HepG2 (cell line): Measurements from ENCODE around the gene DIO1. TPM values are rescaled to one million over a fixed set of nuclear protein-coding genes. Genes with fewer than 3 reads are reported as not detected.

ENCODE experiments used
- CREM ChIP-seq, 2 experiments: sonication (generic) in 1 of 2; formaldehyde crosslinking in 1 of 2; IDR thresholded peaks; 2 replicates each; pipeline versions ENCODE4 v1.4.0 to v1.6.1; 2016 to 2020; ENCODE audit warnings: antibody characterized with exemption in 1 of 2, mild to moderate bottlenecking in 1 of 2, missing genetic modification reagents in 1 of 2
- ISL2 ChIP-seq: sonication (generic); formaldehyde crosslinking; IDR thresholded peaks from 2 replicates; pipeline ENCODE4 v1.5.0; 2020; ENCODE audit warnings: missing genetic modification reagents
- KAT8 ChIP-seq: IDR thresholded peaks from 2 replicates; pipeline ENCODE4 v1.6.1; 2016; ENCODE audit warnings: missing genetic modification reagents, missing compliant biosample characterization
- LCORL ChIP-seq, 2 experiments: fragments of 450-650 bp in 1 of 2; sonication (generic) in 1 of 2; formaldehyde crosslinking in 1 of 2; IDR thresholded peaks; 2 replicates each; pipeline versions ENCODE4 v1.5.0 to v1.6.1; 2017 to 2020; ENCODE audit warnings: antibody characterized with exemption in 1 of 2, missing genetic modification reagents in 1 of 2
- NCOA2 ChIP-seq: sonication (generic); formaldehyde crosslinking; IDR thresholded peaks from 2 replicates; pipeline ENCODE4 v1.8.0; 2022; ENCODE audit warnings: inconsistent platforms
- PHF5A ChIP-seq: IDR thresholded peaks from one replicate; pipeline ENCODE4 v1.6.1; 2018; ENCODE audit warnings: low read depth, missing genetic modification reagents; ENCODE audit not compliant: unreplicated experiment
- SALL1 ChIP-seq: sonication (generic); formaldehyde crosslinking; IDR thresholded peaks from 2 replicates; pipeline ENCODE4 v1.8.0; 2022; ENCODE audit warnings: mild to moderate bottlenecking, missing genetic modification reagents
- SOX13 ChIP-seq, 3 experiments: fragments of 450-650 bp in 1 of 3; sonication (generic) in 1 of 3; formaldehyde crosslinking in 1 of 3; IDR thresholded peaks in 2 of 3; conservative IDR thresholded peaks in 1 of 3; 2 replicates each; pipeline versions ENCODE4 v1.5.0 to v1.6.1; 2016 to 2020; ENCODE audit warnings: antibody characterized with exemption in 1 of 3, mild to moderate bottlenecking in 1 of 3, missing compliant biosample characterization in 1 of 3, missing genetic modification reagents in 1 of 3, moderate library complexity in 1 of 3
- ZNF569 ChIP-seq: sonication (generic); formaldehyde crosslinking; IDR thresholded peaks from 2 replicates; pipeline ENCODE4 v1.5.0; 2020; ENCODE audit warnings: mild to moderate bottlenecking, missing genetic modification reagents, moderate library complexity, borderline replicate concordance
- ZNF644 ChIP-seq: IDR thresholded peaks from 2 replicates; pipeline ENCODE4 v1.6.1; 2016; ENCODE audit warnings: low read depth
- polyA plus RNA-seq, 8 experiments: library from polyadenylated mRNA; depleted of rRNA in 3 of 8; stranded (reverse) in 7 of 8; unstranded in 1 of 8; fragments of >200 nt; fragmentation: Illumina TruSeq in 4 of 8; extraction: Trizol in 4 of 8; gene quantifications; 2 replicates each; pipeline versions ENCODE4 v1.2.1 to v1.2.3, GENCODE V29; 2011 to 2016; ENCODE audit warnings: low read depth in 4 of 8, missing spikeins in 1 of 8, mixed read lengths in 1 of 8; ENCODE audit not compliant: insufficient read depth in 1 of 8
- total RNA-seq, 5 experiments: library from RNA; depleted of rRNA; stranded (reverse); fragments of >200 nt; fragmentation: Illumina TruSeq; extraction: Trizol; gene quantifications; 2 replicates each; pipeline ENCODE4 v1.2.3, GENCODE V29; 2016; ENCODE audit warnings: low read depth in 1 of 5
- TF ChIP-seq, protein P1 (sequence below): sonication (generic); formaldehyde crosslinking; IDR thresholded peaks from 2 replicates; pipeline ENCODE4 v1.4.0; 2020; ENCODE audit warnings: missing genetic modification reagents, borderline replicate concordance
- TF ChIP-seq, protein P2 (sequence below): sonication (generic); formaldehyde crosslinking; IDR thresholded peaks from 2 replicates; pipeline ENCODE4 v1.5.0; 2020; ENCODE audit warnings: missing genetic modification reagents
- TF ChIP-seq, protein P3 (sequence below): IDR thresholded peaks from 2 replicates; pipeline ENCODE4 v1.4.0; 2020; ENCODE audit warnings: mild to moderate bottlenecking, missing genetic modification reagents
- TF ChIP-seq, protein P4 (sequence below): sonication (generic); formaldehyde crosslinking; IDR thresholded peaks from 2 replicates; pipeline ENCODE4 v1.9.0; 2021; ENCODE audit warnings: missing genetic modification reagents, borderline replicate concordance
- TF ChIP-seq, protein P5 (sequence below): sonication (generic); formaldehyde crosslinking; conservative IDR thresholded peaks from 2 replicates; pipeline ENCODE4 v1.8.0; 2022; ENCODE audit warnings: low read depth, missing genetic modification reagents

The DIO1 gene
- total and polyA plus RNA-seq, 2 of the 13 experiments (the other 11 are each of a cell fraction or from before 2014, with no cell fraction given), result 13.5 to 45.6 TPM

DNA sequence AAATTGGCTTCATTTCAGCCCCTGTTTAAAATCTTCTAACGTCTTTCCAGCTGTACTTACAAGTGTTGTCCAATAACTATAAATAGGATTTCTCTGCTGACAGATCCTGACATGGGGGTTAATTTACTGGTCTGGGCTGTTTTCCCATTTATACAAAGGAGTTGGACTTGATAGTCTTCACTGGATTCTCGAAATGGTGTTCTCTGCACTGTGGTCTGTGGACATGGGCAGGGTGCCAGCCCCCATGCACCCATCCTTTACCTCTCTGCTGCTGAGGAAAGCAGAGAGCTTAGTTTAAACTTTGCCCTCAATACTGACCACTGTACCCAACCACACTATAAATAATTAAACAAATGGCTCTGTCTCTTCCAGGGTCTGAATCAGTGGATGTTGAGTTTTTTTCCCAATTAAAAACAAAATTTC lies 5.2 kb downstream of the DIO1 start (continued):
- TF ChIP-seq, protein P1, sequence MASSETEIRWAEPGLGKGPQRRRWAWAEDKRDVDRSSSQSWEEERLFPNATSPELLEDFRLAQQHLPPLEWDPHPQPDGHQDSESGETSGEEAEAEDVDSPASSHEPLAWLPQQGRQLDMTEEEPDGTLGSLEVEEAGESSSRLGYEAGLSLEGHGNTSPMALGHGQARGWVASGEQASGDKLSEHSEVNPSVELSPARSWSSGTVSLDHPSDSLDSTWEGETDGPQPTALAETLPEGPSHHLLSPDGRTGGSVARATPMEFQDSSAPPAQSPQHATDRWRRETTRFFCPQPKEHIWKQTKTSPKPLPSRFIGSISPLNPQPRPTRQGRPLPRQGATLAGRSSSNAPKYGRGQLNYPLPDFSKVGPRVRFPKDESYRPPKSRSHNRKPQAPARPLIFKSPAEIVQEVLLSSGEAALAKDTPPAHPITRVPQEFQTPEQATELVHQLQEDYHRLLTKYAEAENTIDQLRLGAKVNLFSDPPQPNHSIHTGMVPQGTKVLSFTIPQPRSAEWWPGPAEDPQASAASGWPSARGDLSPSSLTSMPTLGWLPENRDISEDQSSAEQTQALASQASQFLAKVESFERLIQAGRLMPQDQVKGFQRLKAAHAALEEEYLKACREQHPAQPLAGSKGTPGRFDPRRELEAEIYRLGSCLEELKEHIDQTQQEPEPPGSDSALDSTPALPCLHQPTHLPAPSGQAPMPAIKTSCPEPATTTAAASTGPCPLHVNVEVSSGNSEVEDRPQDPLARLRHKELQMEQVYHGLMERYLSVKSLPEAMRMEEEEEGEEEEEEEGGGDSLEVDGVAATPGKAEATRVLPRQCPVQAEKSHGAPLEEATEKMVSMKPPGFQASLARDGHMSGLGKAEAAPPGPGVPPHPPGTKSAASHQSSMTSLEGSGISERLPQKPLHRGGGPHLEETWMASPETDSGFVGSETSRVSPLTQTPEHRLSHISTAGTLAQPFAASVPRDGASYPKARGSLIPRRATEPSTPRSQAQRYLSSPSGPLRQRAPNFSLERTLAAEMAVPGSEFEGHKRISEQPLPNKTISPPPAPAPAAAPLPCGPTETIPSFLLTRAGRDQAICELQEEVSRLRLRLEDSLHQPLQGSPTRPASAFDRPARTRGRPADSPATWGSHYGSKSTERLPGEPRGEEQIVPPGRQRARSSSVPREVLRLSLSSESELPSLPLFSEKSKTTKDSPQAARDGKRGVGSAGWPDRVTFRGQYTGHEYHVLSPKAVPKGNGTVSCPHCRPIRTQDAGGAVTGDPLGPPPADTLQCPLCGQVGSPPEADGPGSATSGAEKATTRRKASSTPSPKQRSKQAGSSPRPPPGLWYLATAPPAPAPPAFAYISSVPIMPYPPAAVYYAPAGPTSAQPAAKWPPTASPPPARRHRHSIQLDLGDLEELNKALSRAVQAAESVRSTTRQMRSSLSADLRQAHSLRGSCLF (CRISPR knock-in tag), result no peak
- TF ChIP-seq CREM (IDR thresholded peaks at IDR 0.05), result 0 out of 2 replicates have a peak, but pooled peaks have one; percentile 12
- TF ChIP-seq CREM (CRISPR knock-in tag; IDR thresholded peaks at IDR 0.05), result no peak
- peak; percentile 44 for TF ChIP-seq PHF5A (CRISPR knock-in tag)
- TF ChIP-seq SOX13 (IDR thresholded peaks at IDR 0.05), result peak; percentile 36; the same call in 1 of the 2 replicates
- peak in 1 of 2 experiments; percentile 56; a peak in 1 of 4 replicates for TF ChIP-seq SOX13 (CRISPR knock-in tag; conservative IDR thresholded peaks at IDR 0.05 in 1 of 2, IDR thresholded peaks at IDR 0.05 in 1 of 2)
- TF ChIP-seq SALL1, result peak; percentile 47
- TF ChIP-seq ZNF569 (CRISPR knock-in tag), result no peak
- TF ChIP-seq KAT8 (CRISPR knock-in tag), result 0 out of 2 replicates have a peak, but pooled peaks have one; percentile 18
- TF ChIP-seq, protein P2, sequence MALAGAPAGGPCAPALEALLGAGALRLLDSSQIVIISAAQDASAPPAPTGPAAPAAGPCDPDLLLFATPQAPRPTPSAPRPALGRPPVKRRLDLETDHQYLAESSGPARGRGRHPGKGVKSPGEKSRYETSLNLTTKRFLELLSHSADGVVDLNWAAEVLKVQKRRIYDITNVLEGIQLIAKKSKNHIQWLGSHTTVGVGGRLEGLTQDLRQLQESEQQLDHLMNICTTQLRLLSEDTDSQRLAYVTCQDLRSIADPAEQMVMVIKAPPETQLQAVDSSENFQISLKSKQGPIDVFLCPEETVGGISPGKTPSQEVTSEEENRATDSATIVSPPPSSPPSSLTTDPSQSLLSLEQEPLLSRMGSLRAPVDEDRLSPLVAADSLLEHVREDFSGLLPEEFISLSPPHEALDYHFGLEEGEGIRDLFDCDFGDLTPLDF (CRISPR knock-in tag), result no peak
- 0 out of 2 replicates have a peak, but pooled peaks have one; percentile 34 for TF ChIP-seq ISL2 (CRISPR knock-in tag)
- TF ChIP-seq, protein P3, sequence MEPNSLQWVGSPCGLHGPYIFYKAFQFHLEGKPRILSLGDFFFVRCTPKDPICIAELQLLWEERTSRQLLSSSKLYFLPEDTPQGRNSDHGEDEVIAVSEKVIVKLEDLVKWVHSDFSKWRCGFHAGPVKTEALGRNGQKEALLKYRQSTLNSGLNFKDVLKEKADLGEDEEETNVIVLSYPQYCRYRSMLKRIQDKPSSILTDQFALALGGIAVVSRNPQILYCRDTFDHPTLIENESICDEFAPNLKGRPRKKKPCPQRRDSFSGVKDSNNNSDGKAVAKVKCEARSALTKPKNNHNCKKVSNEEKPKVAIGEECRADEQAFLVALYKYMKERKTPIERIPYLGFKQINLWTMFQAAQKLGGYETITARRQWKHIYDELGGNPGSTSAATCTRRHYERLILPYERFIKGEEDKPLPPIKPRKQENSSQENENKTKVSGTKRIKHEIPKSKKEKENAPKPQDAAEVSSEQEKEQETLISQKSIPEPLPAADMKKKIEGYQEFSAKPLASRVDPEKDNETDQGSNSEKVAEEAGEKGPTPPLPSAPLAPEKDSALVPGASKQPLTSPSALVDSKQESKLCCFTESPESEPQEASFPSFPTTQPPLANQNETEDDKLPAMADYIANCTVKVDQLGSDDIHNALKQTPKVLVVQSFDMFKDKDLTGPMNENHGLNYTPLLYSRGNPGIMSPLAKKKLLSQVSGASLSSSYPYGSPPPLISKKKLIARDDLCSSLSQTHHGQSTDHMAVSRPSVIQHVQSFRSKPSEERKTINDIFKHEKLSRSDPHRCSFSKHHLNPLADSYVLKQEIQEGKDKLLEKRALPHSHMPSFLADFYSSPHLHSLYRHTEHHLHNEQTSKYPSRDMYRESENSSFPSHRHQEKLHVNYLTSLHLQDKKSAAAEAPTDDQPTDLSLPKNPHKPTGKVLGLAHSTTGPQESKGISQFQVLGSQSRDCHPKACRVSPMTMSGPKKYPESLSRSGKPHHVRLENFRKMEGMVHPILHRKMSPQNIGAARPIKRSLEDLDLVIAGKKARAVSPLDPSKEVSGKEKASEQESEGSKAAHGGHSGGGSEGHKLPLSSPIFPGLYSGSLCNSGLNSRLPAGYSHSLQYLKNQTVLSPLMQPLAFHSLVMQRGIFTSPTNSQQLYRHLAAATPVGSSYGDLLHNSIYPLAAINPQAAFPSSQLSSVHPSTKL (CRISPR knock-in tag), result peak; percentile 65
- TF ChIP-seq, protein P4, sequence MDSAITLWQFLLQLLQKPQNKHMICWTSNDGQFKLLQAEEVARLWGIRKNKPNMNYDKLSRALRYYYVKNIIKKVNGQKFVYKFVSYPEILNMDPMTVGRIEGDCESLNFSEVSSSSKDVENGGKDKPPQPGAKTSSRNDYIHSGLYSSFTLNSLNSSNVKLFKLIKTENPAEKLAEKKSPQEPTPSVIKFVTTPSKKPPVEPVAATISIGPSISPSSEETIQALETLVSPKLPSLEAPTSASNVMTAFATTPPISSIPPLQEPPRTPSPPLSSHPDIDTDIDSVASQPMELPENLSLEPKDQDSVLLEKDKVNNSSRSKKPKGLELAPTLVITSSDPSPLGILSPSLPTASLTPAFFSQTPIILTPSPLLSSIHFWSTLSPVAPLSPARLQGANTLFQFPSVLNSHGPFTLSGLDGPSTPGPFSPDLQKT (CRISPR knock-in tag), result no peak
- TF ChIP-seq NCOA2 (CRISPR knock-in tag), result 0 out of 2 replicates have a peak, but pooled peaks have one; percentile 47
- TF ChIP-seq LCORL (IDR thresholded peaks at IDR 0.05), result no peak
- peak; percentile 61; the same call in 1 of the 2 replicates for TF ChIP-seq LCORL (CRISPR knock-in tag; IDR thresholded peaks at IDR 0.05)
- TF ChIP-seq, protein P5, sequence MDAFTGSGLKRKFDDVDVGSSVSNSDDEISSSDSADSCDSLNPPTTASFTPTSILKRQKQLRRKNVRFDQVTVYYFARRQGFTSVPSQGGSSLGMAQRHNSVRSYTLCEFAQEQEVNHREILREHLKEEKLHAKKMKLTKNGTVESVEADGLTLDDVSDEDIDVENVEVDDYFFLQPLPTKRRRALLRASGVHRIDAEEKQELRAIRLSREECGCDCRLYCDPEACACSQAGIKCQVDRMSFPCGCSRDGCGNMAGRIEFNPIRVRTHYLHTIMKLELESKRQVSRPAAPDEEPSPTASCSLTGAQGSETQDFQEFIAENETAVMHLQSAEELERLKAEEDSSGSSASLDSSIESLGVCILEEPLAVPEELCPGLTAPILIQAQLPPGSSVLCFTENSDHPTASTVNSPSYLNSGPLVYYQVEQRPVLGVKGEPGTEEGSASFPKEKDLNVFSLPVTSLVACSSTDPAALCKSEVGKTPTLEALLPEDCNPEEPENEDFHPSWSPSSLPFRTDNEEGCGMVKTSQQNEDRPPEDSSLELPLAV (CRISPR knock-in tag), result no peak
- TF ChIP-seq ZNF644 (CRISPR knock-in tag), result peak; percentile 66
